OCI-LY1 (cell line): ENCODE measurements around the gene HPF1.

Source experiments
- H2AFZ ChIP-seq: fragments of 200-600 bp; sonication (generic), shearing (Covaris generic); 2 replicates; pipeline ENCODE4 v1.6.0; 2014; ENCODE audit warnings: antibody characterized with exemption, mild to moderate bottlenecking, low read length
- H3F3A ChIP-seq: fragments of 200-600 bp; sonication (generic), shearing (Covaris generic); 2 replicates; pipeline ENCODE4 v1.6.0; 2014; ENCODE audit warnings: mild to moderate bottlenecking, antibody characterized with exemption, low read length, moderate library complexity; ENCODE audit not compliant: insufficient read depth
- H3K27ac ChIP-seq: fragments of 200-600 bp; sonication (generic); 2 replicates; pipeline ENCODE4 v1.5.1; 2014; ENCODE audit warnings: low read length, mixed run types, mild to moderate bottlenecking, low read depth; ENCODE audit not compliant: poor library complexity, severe bottlenecking
- H3K27me3 ChIP-seq: fragments of 200-600 bp; sonication (generic); 2 replicates; pipeline ENCODE4 v1.6.0; 2014; ENCODE audit warnings: antibody characterized with exemption, mild to moderate bottlenecking, low read length, moderate library complexity; ENCODE audit not compliant: insufficient read depth
- H3K36me3 ChIP-seq: fragments of 200-600 bp; sonication (generic); 2 replicates; pipeline ENCODE4 v1.6.1; 2014; ENCODE audit warnings: mild to moderate bottlenecking, antibody characterized with exemption, low read length, moderate library complexity, mixed read lengths; ENCODE audit not compliant: insufficient read depth
- H3K4me1 ChIP-seq: fragments of 200-600 bp; sonication (generic); 2 replicates; pipeline ENCODE4 v1.5.1; 2014; ENCODE audit warnings: mild to moderate bottlenecking, low read length, moderate library complexity; ENCODE audit not compliant: insufficient read depth, severe bottlenecking
- H3K4me2 ChIP-seq: fragments of 200-600 bp; sonication (generic), shearing (Covaris generic); 2 replicates; pipeline ENCODE4 v1.6.1; 2014; ENCODE audit warnings: low read length
- H3K4me3 ChIP-seq: fragments of 200-600 bp; sonication (generic); 2 replicates; pipeline ENCODE4 v1.5.1; 2014; ENCODE audit warnings: low read length, low read depth, mild to moderate bottlenecking, mixed read lengths; ENCODE audit not compliant: poor library complexity, severe bottlenecking
- H3K79me2 ChIP-seq: fragments of 200-600 bp; shearing (Covaris generic); 2 replicates; pipeline ENCODE4 v1.6.1; 2016; ENCODE audit warnings: mixed run types, low read length, mixed read lengths; ENCODE audit not compliant: insufficient read depth
- H3K9ac ChIP-seq: fragments of 200-600 bp; sonication (generic), shearing (Covaris generic); 2 replicates; pipeline ENCODE4 v1.6.1; 2014; ENCODE audit warnings: mild to moderate bottlenecking, low read length, mixed read lengths
- H3K9me2 ChIP-seq: fragments of 200-600 bp; sonication (generic), shearing (Covaris generic); 2 replicates; pipeline ENCODE4 v1.6.1; 2014; ENCODE audit warnings: low read depth, mild to moderate bottlenecking, low read length, mixed read lengths
- H3K9me3 ChIP-seq: fragments of 200-600 bp; shearing (Covaris generic); 2 replicates; pipeline ENCODE4 v1.6.1; 2014; ENCODE audit warnings: low read length, mixed read lengths
- H4K20me1 ChIP-seq: fragments of 200-600 bp; sonication (generic), shearing (Covaris generic); 2 replicates; pipeline ENCODE4 v1.6.0; 2016; ENCODE audit warnings: mild to moderate bottlenecking, low read length; ENCODE audit not compliant: insufficient read depth
- CTCF ChIP-seq: fragments of 200-600 bp; sonication (generic), shearing (Covaris generic); IDR thresholded peaks from 2 replicates; pipeline ENCODE4 v1.5.1; 2017; ENCODE audit warnings: mild to moderate bottlenecking, antibody characterized with exemption, low read length, moderate library complexity, mixed read lengths
- EZH2 ChIP-seq: fragments of 200-600 bp; sonication (generic), shearing (Covaris generic); IDR thresholded peaks from 2 replicates; pipeline ENCODE4 v1.8.0; 2017; ENCODE audit warnings: borderline replicate concordance, mixed run types, mild to moderate bottlenecking, antibody characterized with exemption, low read length, moderate library complexity, mixed read lengths

Gene HPF1

GRCh38 chr4:169682372-169683047 lies 75.2 kb downstream of the HPF1 start:
- H3K9me2 ChIP-seq: no peaks in the 10 kb centered on the region
- no peaks in the 10 kb centered on the region for H3K27me3 ChIP-seq
- H3F3A ChIP-seq: no peaks in the 10 kb centered on the region
- H2AFZ ChIP-seq: no peak overlapping the region
- H3K4me1 ChIP-seq: no peaks in the 10 kb centered on the region
- no peaks in the 10 kb centered on the region for H4K20me1 ChIP-seq
- no peak overlapping the region for H3K9ac ChIP-seq
- H3K27ac ChIP-seq: no peak overlapping the region
- peaks cover 50% of the 10 kb centered on the region for H3K36me3 ChIP-seq
- no peaks in the 10 kb centered on the region for H3K79me2 ChIP-seq
- no peak overlapping the region for H3K4me3 ChIP-seq
- TF ChIP-seq EZH2: no peak
- no peak for TF ChIP-seq CTCF
- no peak overlapping the region for H3K4me2 ChIP-seq
- H3K9me3 ChIP-seq: no peaks in the 10 kb centered on the region
